IMR-90 (cell line): Measurements from ENCODE around the gene UGT1A10. TPM values are rescaled to one million over a fixed set of nuclear protein-coding genes. Genes with fewer than 3 reads are reported as not detected.
A peak's percentile ranks its signal among the peaks of the same experiment; 100 is the strongest.

ENCODE experiments used
- ATAC-seq: fragments of 200-7000 bp; cut with Tn5 transposase; 2 replicates; pipeline ENCODE4 v1.9.1; 2020; ENCODE audit warnings: low read depth, mild to moderate bottlenecking, moderate library complexity
- BruUV-seq: library from RNA; stranded (reverse); fragments of 400-500 nt; replicated peaks from 2 replicates; lab custom pipeline; 2021; lab: Mats Ljungman, UMichigan
- CTCF ChIA-PET: fragments of 300-600 bp; formaldehyde crosslinking; extraction: SDS; loops from one replicate; lab custom pipeline; 2021; ENCODE audit warnings: antibody characterized with exemption; lab: Yijun Ruan, JAX
- POLR2A ChIA-PET: fragments of 300-600 bp; sonication (Branson Sonifier 250); formaldehyde crosslinking; loops from one replicate; lab custom pipeline; 2022; ENCODE audit warnings: antibody characterized with exemption; ENCODE audit not compliant: unreplicated experiment; lab: Charles Lee
- DNase-seq: peaks from one replicate; pipeline ENCODE4 v3.0.0; 2013
- H2AFZ ChIP-seq: replicated peaks from 2 replicates; pipeline ENCODE3; 2013; ENCODE audit warnings: low read length, mild to moderate bottlenecking; ENCODE audit not compliant: poor library complexity
- H2AK5ac ChIP-seq: 2 replicates; pipeline ENCODE4 v1.6.1; 2013; ENCODE audit warnings: low read depth, low read length, inconsistent platforms
- H2AK9ac ChIP-seq: replicated peaks from 2 replicates; pipeline ENCODE3; 2013; ENCODE audit warnings: mild to moderate bottlenecking, low read depth, low read length, moderate library complexity; ENCODE audit not compliant: poor library complexity
- H2BK120ac ChIP-seq: 2 replicates; pipeline ENCODE4 v1.6.1; 2013; ENCODE audit warnings: low read depth, low read length, inconsistent platforms
- H2BK15ac ChIP-seq: 3 replicates; pipeline ENCODE4 v1.6.1; 2013; ENCODE audit warnings: low read depth, low read length, inconsistent platforms
- H2BK20ac ChIP-seq: 2 replicates; pipeline ENCODE4 v1.6.1; 2013; ENCODE audit warnings: low read depth, mild to moderate bottlenecking, inconsistent platforms, low read length, moderate library complexity
- H2BK5ac ChIP-seq: 2 replicates; pipeline ENCODE4 v1.6.1; 2013; ENCODE audit warnings: mild to moderate bottlenecking, low read depth, low read length, inconsistent platforms; ENCODE audit not compliant: poor library complexity, severe bottlenecking
- H3K14ac ChIP-seq: replicated peaks from 2 replicates; pipeline ENCODE4 v1.6.1; 2013; ENCODE audit warnings: low read depth, low read length, inconsistent platforms
- H3K18ac ChIP-seq: 2 replicates; pipeline ENCODE4 v1.6.1; 2013; ENCODE audit warnings: low read depth, low read length, control low read depth
- H3K23ac ChIP-seq: 2 replicates; pipeline ENCODE4 v1.6.1; 2013; ENCODE audit warnings: low read depth, low read length, inconsistent platforms
- H3K27ac ChIP-seq: 2 replicates; pipeline ENCODE4 v1.5.1; 2013; ENCODE audit warnings: mild to moderate bottlenecking, control low read depth, low read length; ENCODE audit not compliant: insufficient read depth
- H3K27me3 ChIP-seq: 2 replicates; pipeline ENCODE4 v1.6.1; 2013; ENCODE audit warnings: low read length; ENCODE audit not compliant: control insufficient read depth, insufficient read depth
- H3K36me3 ChIP-seq: 2 replicates; pipeline ENCODE4 v1.6.1; 2013; ENCODE audit warnings: low read length, mixed read lengths; ENCODE audit not compliant: control insufficient read depth, insufficient read depth
- H3K4ac ChIP-seq: 2 replicates; pipeline ENCODE4 v1.6.1; 2013; ENCODE audit warnings: low read depth, low read length, inconsistent platforms
- H3K4me1 ChIP-seq: 2 replicates; pipeline ENCODE4 v1.6.1; 2013; ENCODE audit warnings: low read length, mixed read lengths; ENCODE audit not compliant: control insufficient read depth, insufficient read depth
- H3K4me2 ChIP-seq: 2 replicates; pipeline ENCODE4 v1.6.1; 2013; ENCODE audit warnings: low read depth, mild to moderate bottlenecking, control low read depth, low read length, moderate library complexity
- H3K4me3 ChIP-seq: 2 replicates; pipeline ENCODE4 v1.5.1; 2013; ENCODE audit warnings: low read depth, mild to moderate bottlenecking, control low read depth, low read length, moderate library complexity; ENCODE audit not compliant: insufficient read depth
- H3K56ac ChIP-seq: 2 replicates; pipeline ENCODE4 v1.6.1; 2013; ENCODE audit warnings: low read length, inconsistent platforms; ENCODE audit not compliant: insufficient read depth; ENCODE audit errors: extremely low read depth
- H3K79me1 ChIP-seq, 2 experiments: 2 replicates each; pipeline ENCODE4 v1.6.1; 2013; ENCODE audit warnings: low read length in 2 of 2, inconsistent platforms in 1 of 2, low read depth in 1 of 2
- H3K9ac ChIP-seq: 2 replicates; pipeline ENCODE4 v1.6.1; 2013; ENCODE audit warnings: low read depth, low read length, control low read depth
- H3K9me1 ChIP-seq: 2 replicates; pipeline ENCODE4 v1.6.1; 2013; ENCODE audit warnings: low read length, inconsistent platforms; ENCODE audit not compliant: insufficient read depth
- H3K9me3 ChIP-seq: 2 replicates; pipeline ENCODE4 v1.6.1; 2013; ENCODE audit warnings: low read length; ENCODE audit not compliant: control insufficient read depth, insufficient read depth
- H4K20me1 ChIP-seq: 2 replicates; pipeline ENCODE4 v1.6.1; 2013; ENCODE audit warnings: low read length, inconsistent platforms; ENCODE audit not compliant: insufficient read depth
- H4K5ac ChIP-seq: 2 replicates; pipeline ENCODE4 v1.6.1; 2013; ENCODE audit warnings: mild to moderate bottlenecking, low read depth, low read length, control low read depth
- H4K8ac ChIP-seq, 2 experiments: 2 replicates each; pipeline ENCODE4 v1.6.1; 2013; ENCODE audit warnings: low read depth in 2 of 2, low read length in 2 of 2, control low read depth in 1 of 2, inconsistent platforms in 1 of 2
- H4K91ac ChIP-seq: 2 replicates; pipeline ENCODE4 v1.6.1; 2013; ENCODE audit warnings: low read depth, low read length, inconsistent platforms; ENCODE audit not compliant: insufficient read depth
- CTCF ChIP-seq: conservative IDR thresholded peaks from 2 replicates; pipeline ENCODE4 v1.5.1; 2012; ENCODE audit warnings: mild to moderate bottlenecking, low read depth, low read length, improper control_type of control experiment
- ELK1 ChIP-seq: fragments of 150-350 bp; IDR thresholded peaks from 2 replicates; pipeline ENCODE4 v1.6.1; 2016; ENCODE audit warnings: low read depth, mild to moderate bottlenecking, low read length, moderate library complexity, borderline replicate concordance
- USF2 ChIP-seq: fragments of 150-350 bp; IDR thresholded peaks from 2 replicates; pipeline ENCODE4 v1.6.1; 2017; ENCODE audit warnings: mild to moderate bottlenecking, antibody characterized with exemption, low read length, low read depth
- WGBS, 2 experiments: methylation state at CpG; one replicate each; pipeline versions ENCODE4 v1.1.5 to v1.1.7; 2013; ENCODE audit warnings: missing lambda C conversion rate in 2 of 2; ENCODE audit not compliant: insufficient read length in 1 of 2; ENCODE audit errors: extremely low coverage in 2 of 2; 5-methylcytosine and 5-hydroxymethylcytosine counted together
- dilution Hi-C: fragments of 300-500 bp; cut with HindIII; formaldehyde crosslinking; loops from one replicate; pipeline ENCODE4 v1.14.3; 2018; ENCODE audit warnings: low sequenced_read_pairs; ENCODE audit not compliant: unreplicated experiment
- in situ Hi-C: fragments of 300-500 bp; cut with MboI; formaldehyde crosslinking; loops from 3 replicates; pipeline ENCODE4 v1.14.3; 2019; ENCODE audit warnings: low sequenced_read_pairs, inconsistent platforms, mixed read lengths
- intact Hi-C: fragments of 100-400 bp; cut with micrococcal nuclease; formaldehyde crosslinking; loops from 2 replicates; pipeline ENCODE4 v1.10.0; 2022
- polyA plus RNA-seq, 3 experiments: library from polyadenylated mRNA; depleted of rRNA; stranded (reverse); fragments of >200 nt; gene quantifications; 2 replicates each; pipeline ENCODE4 v1.2.3, GENCODE V29; 2012; ENCODE audit warnings: low replicate concordance in 1 of 3
- total RNA-seq: library from RNA; depleted of rRNA; stranded (reverse); fragments of >200 nt; gene quantifications from 2 replicates; pipeline ENCODE4 v1.2.3, GENCODE V29; 2012

UGT1A10 gene
- total and polyA plus RNA-seq, 2 of the 4 experiments (the other 2 are of a cell fraction): not detected

GRCh38 chr2:233772583-233772982 is 136.3 kb downstream of the UGT1A10 start:
- Histone ChIP-seq H3K23ac (no peak overlapping the region), H2BK20ac (no peak overlapping the region), H3K9me3 (peaks cover 3% of the 10 kb centered on the region; the same call in 1 of the 2 replicates), H3K9ac (no peak overlapping the region), H3K27ac (no peak overlapping the region), H3K4me2 (no peak overlapping the region), H3K36me3 (no peaks in the 10 kb centered on the region), H3K9me1 (no peaks in the 10 kb centered on the region), H2AFZ (no peak overlapping the region), H4K20me1 (no peaks in the 10 kb centered on the region), H2BK5ac (no peak overlapping the region), H4K5ac (no peak overlapping the region), H3K27me3 (no peaks in the 10 kb centered on the region), H2AK5ac (no peak overlapping the region), H2BK15ac (no peak overlapping the region), H3K79me1 (no peaks in the 10 kb centered on the region), H3K4me1 (no peaks in the 10 kb centered on the region), H2BK120ac (no peak overlapping the region), H3K56ac (no peak overlapping the region), H4K91ac (no peak overlapping the region), H2AK9ac (no peak overlapping the region), H3K14ac (no peak overlapping the region), H3K18ac (no peak overlapping the region), H3K4me3 (no peak overlapping the region), H4K8ac (no peak overlapping the region), H3K4ac (no peak overlapping the region)
- TF ChIP-seq ELK1 (no peak), CTCF (0 out of 2 replicates have a peak, but pooled peaks have one; percentile 20), USF2 (no peak)
- dilution Hi-C loops (no loop called here), in situ Hi-C loops (no loop called here), intact Hi-C loops (no loop called here)
- DNase-seq: no peak
- WGBS, 2 experiments: 100% methylated on average over 1 of the region's 5 CpGs; no CpG with 5 or more reads in 1 of the 2 experiments
- no TSS peak for BruUV-seq
- ChIA-PET CTCF (interaction anchor here (0.8 kb wide), 1 partner anchor 62 kb away, joined by 3 read pairs; no protein-coding TSS in a partner anchor), POLR2A (no interaction called here)
- ATAC-seq: no peak
